Erythroblast (primary cell): ENCODE results near the gene HSPH1.

Experiments
- GATA1 ChIP-seq: IDR thresholded peaks from 2 replicates; pipeline ENCODE4 v1.6.1; 2011; ENCODE audit warnings: low read depth, mild to moderate bottlenecking, control low read depth, low read length, moderate library complexity
- POLR2A ChIP-seq: IDR thresholded peaks from 2 replicates; pipeline ENCODE4 v1.6.1; 2011; ENCODE audit warnings: mild to moderate bottlenecking, low read length

GRCh38 chr13:31138515-31138914, 23.2 kb downstream of the HSPH1 start:
- TF ChIP-seq POLR2A: no peak
- no peak for TF ChIP-seq GATA1
